Right renal cortex interstitium (tissue), 3 donors: Measurements from ENCODE around the gene ABCC9. TPM values are rescaled to one million over a fixed set of nuclear protein-coding genes. Genes with fewer than 3 reads are reported as not detected.
"Not testable (repeated sequence)": the region's sequence is repeated elsewhere in the genome, so short reads cannot be mapped to it uniquely, and the experiment has no call there.

Experiments
- DNase-seq, 3 donors: peaks; one replicate each; pipeline ENCODE4 v3.0.0-alpha.2; 2013; ENCODE audit warnings: low read depth in 3 of 3, low spot score in 2 of 3
- polyA plus RNA-seq, 3 donors: library from polyadenylated mRNA; unstranded; fragments of 120-200 nt; gene quantifications; one replicate each; pipeline ENCODE4 v1.2.1, GENCODE V29; 2013; ENCODE audit not compliant: insufficient read length in 3 of 3

The ABCC9 gene
- polyA plus RNA-seq, 3 donors, result 21.2 to 26.0 (median 22.5) TPM

- no peak for DNase-seq
Observed at GRCh38 chr12:21819678-21820077, 121.5 kb downstream of the ABCC9 start.

- peak in 1 of 3 donors; percentile 13 for DNase-seq
Observed at GRCh38 chr12:21819236-21819635, 122.0 kb downstream of the ABCC9 start.

- no peak for DNase-seq
Observed at GRCh38 chr12:21818627-21819026, 122.6 kb downstream of the ABCC9 start.

- no peak for DNase-seq
Observed at GRCh38 chr12:21815306-21816062, 125.7 kb downstream of the ABCC9 start.

- DNase-seq, result no peak
Observed at GRCh38 chr12:21814814-21815213, 126.4 kb downstream of the ABCC9 start.

- no peak for DNase-seq
Observed at GRCh38 chr12:21814327-21814726, 126.9 kb downstream of the ABCC9 start.

- no peak for DNase-seq
Observed at GRCh38 chr12:21813751-21814150, 127.5 kb downstream of the ABCC9 start.

GRCh38 chr12:21813125-21813524 is 128.1 kb downstream of the ABCC9 start:
- no peak for DNase-seq

GRCh38 chr12:21812340-21812739 is 128.9 kb downstream of the ABCC9 start:
- DNase-seq, result not testable (repeated sequence)

- DNase-seq, result no peak
Observed at GRCh38 chr12:21809100-21809499, 132.1 kb downstream of the ABCC9 start.

GRCh38 chr12:21806255-21806654 is 135.0 kb downstream of the ABCC9 start:
- no peak for DNase-seq

- no peak for DNase-seq
Observed at GRCh38 chr12:21801522-21802288, 139.5 kb downstream of the ABCC9 start.

- DNase-seq, result no peak
Observed at GRCh38 chr12:21800011-21800410, 141.2 kb downstream of the ABCC9 start.

- no peak for DNase-seq
Observed at GRCh38 chr12:21797539-21797938, 143.7 kb downstream of the ABCC9 start.

- DNase-seq, result no peak
Observed at GRCh38 chr12:21795648-21796328, 145.4 kb downstream of the ABCC9 start.

GRCh38 chr12:21794807-21795595 is 146.2 kb downstream of the ABCC9 start:
- DNase-seq, result not testable (repeated sequence)

GRCh38 chr12:21789687-21790086 is 151.5 kb downstream of the ABCC9 start:
- not testable (repeated sequence) for DNase-seq

- DNase-seq, result no peak
Observed at GRCh38 chr12:21788089-21788983, 152.9 kb downstream of the ABCC9 start.

- no peak for DNase-seq
Observed at GRCh38 chr12:21786041-21786531, 155.1 kb downstream of the ABCC9 start.
